ENCODE measurements around the gene KPNA3.

GRCh38 chr13:49812812-49813211, 20.3 kb upstream of the KPNA3 start:
- no peak for TF ChIP-seq CTCF (IDR thresholded peaks at IDR 0.05; ENCODE audit: low read depth, low read length, poor library complexity, severe bottlenecking)
- TF ChIP-seq EZH2phosphoT487 (IDR thresholded peaks at IDR 0.05; ENCODE audit: borderline replicate concordance, low read length): no peak
